Activated naive CD4-positive, alpha-beta T cell treated with anti-CD3 and anti-CD28 coated beads, Interleukin-2, amount 50 U/mL, for 16 hours (primary cell): ENCODE results near the gene WNK4.

Experiments
- DNase-seq: peaks from one replicate; pipeline ENCODE4 v3.0.0-alpha.2; 2020

WNK4 gene

DNA sequence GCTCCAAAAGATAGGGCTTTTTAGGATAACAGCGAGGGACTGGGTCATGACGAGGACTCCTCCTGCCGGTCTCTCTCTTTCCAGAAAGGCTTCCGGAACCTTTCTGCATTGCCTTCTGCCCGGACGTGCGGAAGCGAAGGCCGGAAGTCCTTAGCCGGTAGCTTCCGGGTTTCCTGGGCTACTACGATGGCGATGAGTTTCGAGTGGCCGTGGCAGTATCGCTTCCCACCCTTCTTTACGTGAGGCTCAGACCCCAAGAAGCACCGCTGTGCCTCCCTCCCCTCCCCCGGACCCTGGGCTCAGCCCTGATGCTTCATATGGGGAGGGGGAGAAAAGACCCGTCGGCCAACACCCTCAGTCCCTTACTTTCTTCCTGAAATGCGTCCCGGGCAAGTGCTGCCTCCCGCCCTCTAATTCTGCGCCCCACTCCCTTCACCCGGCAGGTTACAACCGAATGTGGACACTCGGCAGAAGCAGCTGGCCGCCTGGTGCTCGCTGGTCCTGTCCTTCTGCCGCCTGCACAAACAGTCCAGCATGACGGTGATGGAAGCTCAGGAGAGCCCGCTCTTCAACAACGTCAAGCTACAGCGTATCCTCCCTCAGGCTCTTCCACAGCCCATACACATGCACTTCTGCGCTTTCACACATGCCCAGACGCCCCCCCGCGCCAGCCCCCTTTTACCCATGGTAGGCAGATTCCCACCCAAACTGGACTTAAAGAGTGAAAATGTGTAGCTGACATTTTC is 6.9 kb upstream of the WNK4 start, which contains the start of gene VPS25:
Gene VPS25 (plus strand): TSS at position 160 of the 746 bp plus-strand sequence. CDS start 27 bp downstream, at position 187.
- peak; percentile 75 for DNase-seq

DNA sequence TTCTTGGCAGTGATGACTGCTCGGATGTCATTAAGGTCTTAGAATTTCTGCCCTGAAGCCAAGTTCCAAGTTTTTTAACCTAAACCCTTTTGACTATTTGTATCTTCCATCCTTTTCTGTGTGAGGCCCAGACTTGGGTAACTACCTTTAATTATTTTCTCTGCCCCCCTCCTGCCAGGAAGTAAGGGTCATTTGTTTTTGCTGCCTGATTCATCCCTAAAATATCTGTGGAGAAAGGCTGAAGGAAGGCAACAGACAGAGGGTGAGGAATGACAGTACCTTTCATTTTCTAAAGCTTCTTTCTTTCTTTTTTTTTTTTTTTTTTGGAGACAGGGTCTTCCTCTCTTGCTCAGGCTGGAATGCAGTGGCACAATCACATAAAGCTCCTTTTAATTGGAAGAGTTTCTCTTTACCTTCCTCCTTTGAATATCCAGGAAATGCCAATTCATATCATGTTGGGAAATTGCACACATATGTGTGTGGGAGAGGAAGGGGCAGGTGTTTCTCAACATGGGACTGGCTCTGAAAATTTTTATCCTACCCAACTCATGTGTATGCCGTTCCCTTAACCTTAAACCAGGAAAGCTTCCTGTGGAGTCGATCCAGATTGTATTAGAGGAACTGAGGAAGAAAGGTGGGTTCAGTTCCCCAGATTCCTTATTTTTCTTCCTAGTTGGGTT is 6.2 kb upstream of the WNK4 start:
- no peak for DNase-seq

DNA sequence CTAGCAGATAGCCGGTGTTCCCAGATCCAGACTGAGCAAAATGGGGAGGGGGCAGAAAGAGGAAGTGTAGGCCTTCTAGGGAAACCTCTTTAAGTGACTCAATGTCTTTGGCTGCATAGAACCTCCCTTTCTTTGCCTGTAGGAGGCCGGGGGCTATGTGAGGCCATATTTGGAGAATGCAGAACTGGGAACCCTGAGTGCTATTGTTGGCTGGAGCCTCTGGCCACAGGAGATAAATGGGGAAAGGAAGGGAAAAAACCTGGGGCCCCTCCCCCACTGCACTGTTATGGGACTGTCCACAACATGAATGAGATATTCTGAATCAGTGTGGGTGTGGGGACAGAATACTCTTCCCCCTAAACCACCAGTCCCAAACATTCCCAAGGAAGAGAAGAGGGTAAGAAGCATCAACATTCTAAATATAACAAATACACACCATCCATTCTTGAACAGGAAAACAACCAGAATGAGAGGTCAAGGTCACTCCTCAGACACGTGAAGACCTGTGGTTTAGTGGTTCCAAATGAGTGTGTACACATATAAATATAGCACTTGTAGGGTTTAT is 4.8 kb upstream of the WNK4 start:
- DNase-seq = no peak

DNA sequence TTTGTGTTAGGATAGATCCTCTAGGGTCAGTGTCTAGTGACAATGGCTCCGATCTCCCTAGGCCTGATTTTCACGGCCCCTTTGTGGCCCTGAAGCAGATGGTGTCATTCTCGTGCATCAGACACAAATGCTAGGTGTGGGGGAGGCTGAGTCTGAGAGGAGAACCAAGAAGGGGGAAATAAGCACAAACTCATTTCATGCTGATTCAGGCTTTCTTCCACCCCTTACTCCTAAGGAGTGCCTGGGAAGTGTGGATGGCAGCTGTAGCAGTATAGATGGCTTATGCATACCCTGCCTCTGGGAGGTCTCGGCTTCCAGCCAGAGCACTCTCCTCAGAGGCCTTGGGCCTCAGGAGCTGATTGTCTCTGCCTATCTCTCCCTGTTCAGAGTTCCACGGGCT is 1.8 kb upstream of the WNK4 start:
- DNase-seq = no peak

DNA sequence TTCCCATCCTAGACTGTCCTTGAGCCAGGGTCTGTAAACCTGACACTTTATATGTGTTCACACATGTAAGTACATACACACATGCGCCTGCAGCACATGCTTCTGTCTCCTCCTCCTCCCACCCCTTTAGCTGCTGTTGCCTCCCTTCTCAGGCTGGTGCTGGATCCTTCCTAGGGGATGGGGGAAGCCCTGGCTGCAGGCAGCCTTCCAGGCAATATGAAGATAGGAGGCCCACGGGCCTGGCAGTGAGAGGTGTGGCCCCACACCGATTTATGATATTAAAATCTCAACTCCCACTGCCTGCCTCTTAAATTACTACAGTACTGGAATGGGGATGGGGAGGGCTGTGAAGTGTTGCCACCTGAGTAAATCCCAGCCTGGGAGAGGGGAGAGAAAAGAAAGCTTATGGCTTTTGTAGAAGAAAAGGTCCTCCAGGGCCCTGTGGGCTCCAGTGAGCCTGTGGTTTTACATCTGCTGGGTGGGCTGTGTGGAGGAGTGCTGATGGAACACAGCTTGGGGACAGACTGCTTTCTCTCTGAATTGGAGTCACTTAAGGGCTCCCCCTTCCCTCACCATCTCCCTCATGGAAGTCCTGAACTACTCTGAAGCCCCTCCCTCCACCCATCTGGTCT is 990 bp upstream of the WNK4 start:
- no peak for DNase-seq

DNA sequence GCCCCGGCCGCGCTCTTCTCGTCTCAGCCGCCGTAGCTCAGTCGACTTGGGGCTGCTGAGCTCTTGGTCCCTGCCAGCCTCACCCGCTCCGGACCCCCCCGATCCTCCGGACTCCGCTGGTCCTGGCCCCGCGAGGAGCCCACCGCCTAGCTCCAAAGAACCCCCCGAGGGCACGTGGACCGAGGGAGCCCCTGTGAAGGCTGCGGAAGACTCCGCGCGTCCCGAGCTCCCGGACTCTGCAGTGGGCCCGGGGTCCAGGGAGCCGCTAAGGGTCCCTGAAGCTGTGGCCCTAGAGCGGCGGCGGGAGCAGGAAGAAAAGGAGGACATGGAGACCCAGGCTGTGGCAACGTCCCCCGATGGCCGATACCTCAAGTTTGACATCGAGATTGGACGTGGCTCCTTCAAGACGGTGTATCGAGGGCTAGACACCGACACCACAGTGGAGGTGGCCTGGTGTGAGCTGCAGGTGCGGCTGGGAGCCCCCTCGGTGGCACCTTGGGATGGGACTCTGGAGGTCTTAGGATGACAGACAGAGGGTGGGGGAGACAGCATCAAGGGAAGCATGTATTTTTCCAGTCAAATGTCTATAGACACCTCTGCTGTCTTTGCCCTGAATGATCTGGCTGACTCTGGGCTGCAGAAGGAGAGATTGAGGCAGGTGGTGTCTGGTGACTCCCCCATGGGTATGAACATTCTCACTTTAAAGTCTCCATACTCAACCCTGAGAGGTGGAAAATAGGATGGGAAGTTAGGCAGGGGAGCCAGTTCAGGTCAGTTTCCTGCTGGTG is 635 bp downstream of the WNK4 start:
- no peak for DNase-seq

DNA sequence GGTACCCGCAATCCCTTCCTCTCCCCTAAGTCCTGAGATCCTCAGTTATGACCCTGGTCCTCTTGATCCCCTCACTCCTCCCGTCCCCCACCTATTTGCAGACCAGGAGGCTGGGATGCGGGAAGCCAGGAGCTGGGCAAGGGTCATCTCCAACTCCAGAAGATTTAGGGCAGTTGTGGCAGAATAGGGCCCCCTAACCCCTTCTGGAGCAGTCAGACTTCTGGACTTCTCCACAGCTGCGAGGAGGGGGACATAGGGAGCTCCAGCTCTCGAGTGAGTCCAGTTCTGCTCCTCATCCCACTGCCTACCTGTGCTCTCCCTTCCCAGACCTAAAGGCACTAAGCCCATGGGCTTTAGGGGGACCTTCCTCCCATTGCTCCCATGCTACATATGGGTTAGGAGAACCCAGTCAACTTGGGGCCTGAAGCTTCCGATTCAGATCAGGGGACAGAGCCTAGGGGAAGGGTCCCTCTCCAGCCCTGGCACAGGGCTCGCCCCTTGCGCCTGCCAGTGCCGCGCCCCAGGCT is 1.3 kb downstream of the WNK4 start:
- DNase-seq = no peak

DNA sequence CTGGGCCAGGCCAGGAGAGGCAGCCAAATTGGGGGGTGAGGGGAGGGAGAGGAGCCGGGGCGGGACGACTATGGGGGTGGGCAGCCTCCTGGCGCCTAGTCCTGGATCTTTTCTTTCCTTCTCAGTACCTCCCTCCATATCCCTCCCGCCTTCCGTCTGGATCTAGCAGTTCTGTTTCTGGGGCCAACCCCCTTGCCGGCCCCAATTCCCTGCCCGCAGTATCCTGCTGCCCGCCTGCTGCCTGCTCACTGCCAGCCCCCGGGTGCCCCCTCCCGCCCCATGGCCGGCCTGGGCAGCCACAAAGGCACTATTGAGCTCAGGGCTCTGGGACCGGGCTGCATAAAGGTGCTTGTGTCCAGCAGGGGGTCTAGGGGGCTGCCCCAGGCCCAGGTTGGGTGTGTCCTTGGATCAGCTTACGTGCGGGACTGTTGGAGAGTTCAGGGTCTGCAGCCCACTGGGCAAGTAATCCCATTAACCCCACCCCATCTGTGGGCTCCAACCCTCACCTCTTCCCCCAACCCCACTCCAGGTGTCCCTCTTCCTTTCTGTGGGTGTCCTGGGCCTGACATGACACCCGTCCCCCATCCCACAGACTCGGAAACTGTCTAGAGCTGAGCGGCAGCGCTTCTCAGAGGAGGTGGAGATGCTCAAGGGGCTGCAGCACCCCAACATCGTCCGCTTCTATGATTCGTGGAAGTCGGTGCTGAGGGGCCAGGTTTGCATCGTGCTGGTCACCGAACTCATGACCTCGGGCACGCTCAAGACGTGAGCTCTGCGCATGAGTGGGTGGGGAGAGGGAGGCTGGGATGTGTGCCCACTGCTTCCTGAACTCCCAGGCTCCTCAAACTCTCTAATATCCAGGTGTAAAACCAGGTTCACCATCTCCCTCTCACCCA is 2.0 kb downstream of the WNK4 start:
- no peak for DNase-seq

DNA sequence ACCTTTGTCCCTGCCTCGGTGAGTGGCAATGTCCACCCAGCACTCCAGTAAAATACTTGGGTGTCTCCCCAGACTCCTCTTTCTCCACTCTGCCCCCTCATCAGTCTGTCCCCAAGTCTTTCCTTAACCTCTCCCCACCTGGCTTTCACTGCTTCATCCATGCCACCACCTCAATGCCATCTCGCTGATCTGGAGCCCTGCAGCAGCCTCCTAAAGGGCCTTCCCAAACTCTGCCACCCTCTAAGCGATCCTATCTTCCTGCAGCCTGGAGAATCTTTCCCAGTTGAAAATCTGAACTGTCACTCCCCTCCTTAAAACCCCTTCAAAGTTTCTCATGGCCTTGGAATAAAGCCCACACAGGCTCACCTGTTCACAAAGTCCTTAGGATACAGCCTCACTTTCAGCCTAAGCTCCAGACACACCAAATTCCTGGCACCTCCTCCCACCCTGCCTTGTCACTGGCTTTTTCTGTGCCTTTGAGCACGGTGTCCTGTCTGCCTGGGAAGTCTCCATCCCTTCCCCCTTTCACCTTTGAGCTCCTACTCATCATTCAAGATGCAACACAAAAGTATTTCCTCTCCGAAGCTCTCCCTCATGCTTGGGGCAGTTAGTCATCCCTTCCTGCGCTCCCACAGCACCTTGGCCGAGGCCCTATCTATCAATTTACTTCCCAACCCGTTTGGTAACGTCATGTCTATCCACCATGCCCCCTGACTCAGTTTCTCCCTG is 2.8 kb downstream of the WNK4 start:
- no peak for DNase-seq

DNA sequence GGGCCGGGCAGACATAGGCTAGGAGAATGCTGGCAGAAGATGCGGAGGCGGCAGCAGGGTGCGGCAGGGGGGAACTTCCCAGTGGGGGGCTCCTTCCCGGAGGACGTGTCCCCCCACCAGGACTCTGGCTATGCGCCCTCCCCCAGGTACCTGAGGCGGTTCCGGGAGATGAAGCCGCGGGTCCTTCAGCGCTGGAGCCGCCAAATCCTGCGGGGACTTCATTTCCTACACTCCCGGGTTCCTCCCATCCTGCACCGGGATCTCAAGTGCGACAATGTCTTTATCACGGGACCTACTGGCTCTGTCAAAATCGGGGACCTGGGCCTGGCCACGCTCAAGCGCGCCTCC is 3.4 kb downstream of the WNK4 start:
- DNase-seq = no peak

DNA sequence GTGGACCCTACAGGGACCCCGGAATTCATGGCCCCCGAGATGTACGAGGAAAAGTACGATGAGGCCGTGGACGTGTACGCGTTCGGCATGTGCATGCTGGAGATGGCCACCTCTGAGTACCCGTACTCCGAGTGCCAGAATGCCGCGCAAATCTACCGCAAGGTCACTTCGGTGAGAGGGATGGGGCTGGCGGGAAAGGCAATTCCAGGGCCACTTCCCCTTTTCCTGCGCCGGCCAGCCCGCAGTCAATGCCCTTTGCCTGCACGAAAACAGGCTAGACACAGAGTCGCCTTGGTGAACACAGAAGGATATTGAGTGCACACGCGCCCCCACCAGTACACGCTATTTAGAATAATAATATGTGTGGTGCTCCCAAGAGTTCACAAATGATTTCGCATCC is 4.0 kb downstream of the WNK4 start:
- no peak for DNase-seq

DNA sequence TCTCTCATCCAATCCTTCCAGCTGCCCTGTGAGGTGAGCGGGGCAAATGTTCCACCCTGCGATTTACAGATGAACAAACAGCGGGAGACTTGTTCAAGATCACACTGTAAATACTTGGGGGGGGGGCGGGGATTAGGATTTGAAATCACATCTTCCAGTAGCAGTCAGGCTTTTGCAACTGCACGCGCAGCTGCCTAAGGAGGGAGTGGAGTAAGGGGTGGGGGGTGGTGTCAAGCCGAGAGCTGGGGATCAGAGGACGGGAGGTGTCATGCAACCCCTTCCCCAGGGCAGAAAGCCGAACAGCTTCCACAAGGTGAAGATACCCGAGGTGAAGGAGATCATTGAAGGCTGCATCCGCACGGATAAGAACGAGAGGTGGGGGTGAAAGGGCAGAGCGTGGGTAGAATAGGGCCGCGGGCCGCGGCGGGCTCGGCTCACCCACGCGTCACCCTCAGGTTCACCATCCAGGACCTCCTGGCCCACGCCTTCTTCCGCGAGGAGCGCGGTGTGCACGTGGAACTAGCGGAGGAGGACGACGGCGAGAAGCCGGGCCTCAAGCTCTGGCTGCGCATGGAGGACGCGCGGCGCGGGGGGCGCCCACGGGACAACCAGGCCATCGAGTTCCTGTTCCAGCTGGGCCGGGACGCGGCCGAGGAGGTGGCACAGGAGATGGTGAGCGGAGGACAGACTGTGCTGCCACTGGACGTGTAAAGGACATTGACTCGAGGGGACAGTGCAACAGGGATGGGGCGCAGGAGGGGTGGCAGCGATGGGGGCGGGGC is 4.6 kb downstream of the WNK4 start:
- no peak for DNase-seq

DNA sequence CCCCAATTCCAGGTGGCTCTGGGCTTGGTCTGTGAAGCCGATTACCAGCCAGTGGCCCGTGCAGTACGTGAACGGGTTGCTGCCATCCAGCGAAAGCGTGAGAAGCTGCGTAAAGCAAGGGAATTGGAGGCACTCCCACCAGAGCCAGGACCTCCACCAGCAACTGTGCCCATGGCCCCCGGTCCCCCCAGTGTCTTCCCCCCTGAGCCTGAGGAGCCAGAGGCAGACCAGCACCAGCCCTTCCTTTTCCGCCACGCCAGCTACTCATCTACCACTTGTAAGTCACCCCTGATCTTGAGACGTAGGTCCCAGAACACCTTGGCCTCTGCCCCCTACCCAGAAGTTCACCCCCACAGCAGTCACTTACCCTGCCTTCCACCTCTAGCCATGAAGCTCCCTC is 6.9 kb downstream of the WNK4 start:
- DNase-seq = no peak

DNA sequence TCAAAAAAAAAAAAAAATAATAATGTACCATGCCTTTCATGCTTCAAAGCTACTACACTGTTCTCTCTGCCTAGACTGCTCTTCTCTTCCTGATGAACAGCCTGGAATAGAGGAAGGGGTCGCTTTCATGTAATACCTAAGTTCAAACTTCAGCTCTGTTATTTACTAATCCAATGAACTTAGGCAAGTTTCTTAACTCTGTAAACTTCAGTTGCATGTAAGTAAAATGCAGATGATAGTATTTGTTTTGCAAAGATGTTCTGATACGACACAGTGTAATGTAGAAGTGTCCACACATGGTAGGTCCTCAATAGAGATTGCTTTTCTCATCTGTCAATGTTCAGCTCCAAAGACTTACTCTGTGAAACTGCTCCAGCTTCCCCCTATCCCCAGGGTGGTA is 11.5 kb downstream of the WNK4 start:
- DNase-seq = no peak

DNA sequence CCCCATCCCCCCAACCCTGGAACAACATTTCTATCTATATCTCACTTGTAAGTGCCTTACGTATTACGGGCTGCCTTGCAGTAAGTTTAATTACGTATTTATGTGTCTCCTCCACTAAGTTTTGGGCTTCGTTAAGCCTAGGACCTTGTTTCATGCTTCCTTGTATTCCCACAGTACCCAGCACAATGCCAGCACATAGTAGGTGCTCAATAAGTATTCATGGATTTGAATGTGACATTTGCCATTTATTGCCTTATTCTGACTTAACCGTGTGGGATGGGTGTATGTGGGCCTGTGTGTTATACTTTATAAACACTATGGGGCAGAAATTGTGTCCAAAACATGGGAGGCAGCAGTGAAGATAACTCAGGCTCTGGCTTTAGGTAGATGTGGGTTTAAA is 12.1 kb downstream of the WNK4 start:
- no peak for DNase-seq

DNA sequence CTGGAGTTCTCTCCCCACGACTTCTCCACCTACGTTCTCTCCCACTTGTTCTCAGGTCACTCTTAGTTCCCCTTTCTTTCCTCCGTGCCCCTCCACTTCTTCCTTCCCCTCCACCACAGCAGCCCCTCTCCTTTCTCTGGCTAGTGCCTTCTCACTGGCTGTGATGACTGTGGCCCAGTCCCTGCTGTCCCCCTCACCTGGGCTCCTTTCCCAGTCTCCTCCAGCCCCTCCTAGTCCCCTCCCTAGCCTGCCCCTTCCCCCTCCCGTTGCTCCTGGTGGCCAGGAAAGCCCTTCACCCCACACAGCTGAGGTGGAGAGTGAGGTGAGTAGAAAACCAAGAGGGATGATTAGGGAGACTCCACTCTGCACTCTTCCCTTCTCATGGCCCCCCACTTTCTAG is 14.7 kb downstream of the WNK4 start:
- no peak for DNase-seq

DNA sequence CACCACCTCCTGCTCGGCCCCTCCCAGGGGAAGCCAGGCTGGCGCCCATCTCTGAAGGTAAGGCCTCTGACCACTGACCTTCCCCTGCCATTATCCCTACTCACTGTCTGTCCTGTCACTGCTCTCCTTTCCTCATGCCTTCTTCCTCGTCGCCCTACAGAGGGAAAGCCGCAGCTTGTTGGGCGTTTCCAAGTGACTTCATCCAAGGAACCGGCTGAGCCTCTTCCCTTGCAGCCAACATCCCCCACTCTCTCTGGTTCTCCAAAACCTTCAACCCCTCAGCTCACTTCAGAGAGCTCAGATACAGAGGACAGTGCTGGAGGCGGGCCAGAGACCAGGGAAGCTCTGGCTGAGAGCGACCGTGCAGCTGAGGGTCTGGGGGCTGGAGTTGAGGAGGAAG is 15.1 kb downstream of the WNK4 start:
- DNase-seq = no peak

DNA sequence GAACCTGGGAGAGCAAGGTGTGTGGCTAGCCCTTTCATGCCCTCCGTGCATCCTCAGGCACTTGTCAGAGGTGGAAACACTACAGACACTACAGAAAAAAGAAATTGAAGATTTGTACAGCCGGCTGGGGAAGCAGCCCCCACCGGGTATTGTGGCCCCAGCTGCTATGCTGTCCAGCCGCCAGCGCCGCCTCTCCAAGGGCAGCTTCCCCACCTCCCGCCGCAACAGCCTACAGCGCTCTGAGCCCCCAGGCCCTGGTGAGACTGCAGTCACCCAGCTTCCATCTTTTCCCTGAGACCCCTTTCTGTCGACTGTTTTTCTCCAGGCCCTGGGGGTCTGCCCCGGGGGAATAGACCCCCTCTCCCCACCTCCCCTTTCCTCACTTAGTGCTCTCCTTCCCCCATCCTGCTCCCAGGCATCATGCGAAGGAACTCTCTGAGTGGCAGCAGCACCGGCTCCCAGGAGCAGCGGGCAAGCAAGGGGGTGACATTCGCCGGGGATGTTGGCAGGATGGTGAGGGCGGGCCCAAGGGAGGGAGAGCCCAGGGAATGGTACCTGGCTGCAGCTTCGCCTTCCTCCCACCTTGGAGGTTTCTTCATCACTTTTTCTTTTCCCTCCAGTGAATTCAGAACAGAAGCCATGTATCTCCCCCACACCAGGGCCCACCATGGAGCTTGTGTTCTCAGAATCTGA is 15.8 kb downstream of the WNK4 start:
- DNase-seq = no peak
